Caki2 (cell line): ENCODE data around the gene NTN5. TPM values are rescaled to one million over a fixed set of nuclear protein-coding genes. Genes with fewer than 3 reads are reported as not detected.
"Not testable (repeated sequence)": the region's sequence is repeated elsewhere in the genome, so short reads cannot be mapped to it uniquely, and the experiment has no call there.

ENCODE experiments used
- DNase-seq: peaks from one replicate; pipeline ENCODE4 v3.0.0-alpha.2; 2015; ENCODE audit warnings: low read depth
- in situ Hi-C: cut with HindIII; loops from 2 replicates; pipeline ENCODE4 v1.10.0; 2016; ENCODE audit warnings: low sequenced_read_pairs, low pct_unique_long_range_greater_than_20kb, mixed read lengths
- total RNA-seq: library from RNA; depleted of rRNA; stranded (reverse); fragments of >200 nt; shearing (Covaris generic); gene quantifications from 2 replicates; pipeline ENCODE4 v1.2.3, GENCODE V29; 2014; ENCODE audit warnings: low replicate concordance

The NTN5 gene
- total RNA-seq, 1 experiment from 2014 or later: 1.5 TPM

DNA sequence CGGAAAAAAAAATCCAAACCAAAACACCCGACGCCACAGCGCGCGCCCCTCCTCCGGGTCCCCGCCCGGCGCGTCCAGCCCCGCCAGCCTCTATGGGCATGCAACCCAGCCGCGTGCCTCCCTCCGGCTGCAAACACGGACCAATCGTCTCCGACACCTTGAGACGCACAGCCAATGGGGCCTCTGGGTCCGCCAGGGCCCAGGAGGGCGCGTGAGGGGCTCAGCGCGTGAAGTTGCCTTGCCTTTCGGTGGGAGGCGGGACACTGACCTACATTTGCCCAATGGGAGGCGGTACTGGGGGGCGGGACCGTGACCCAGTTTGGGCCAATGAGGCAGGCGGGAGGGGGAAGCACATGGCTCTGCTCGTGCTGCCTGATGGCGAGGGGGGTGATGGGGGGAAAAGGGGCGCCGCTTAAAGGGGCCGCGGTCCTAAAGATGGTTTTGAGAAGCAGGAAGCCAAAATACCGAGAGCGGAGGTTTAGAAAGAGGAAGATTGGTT is 35.3 kb downstream of the NTN5 start:
- DNase-seq: peak; percentile 100
- in situ Hi-C loops: no loop called here

DNA sequence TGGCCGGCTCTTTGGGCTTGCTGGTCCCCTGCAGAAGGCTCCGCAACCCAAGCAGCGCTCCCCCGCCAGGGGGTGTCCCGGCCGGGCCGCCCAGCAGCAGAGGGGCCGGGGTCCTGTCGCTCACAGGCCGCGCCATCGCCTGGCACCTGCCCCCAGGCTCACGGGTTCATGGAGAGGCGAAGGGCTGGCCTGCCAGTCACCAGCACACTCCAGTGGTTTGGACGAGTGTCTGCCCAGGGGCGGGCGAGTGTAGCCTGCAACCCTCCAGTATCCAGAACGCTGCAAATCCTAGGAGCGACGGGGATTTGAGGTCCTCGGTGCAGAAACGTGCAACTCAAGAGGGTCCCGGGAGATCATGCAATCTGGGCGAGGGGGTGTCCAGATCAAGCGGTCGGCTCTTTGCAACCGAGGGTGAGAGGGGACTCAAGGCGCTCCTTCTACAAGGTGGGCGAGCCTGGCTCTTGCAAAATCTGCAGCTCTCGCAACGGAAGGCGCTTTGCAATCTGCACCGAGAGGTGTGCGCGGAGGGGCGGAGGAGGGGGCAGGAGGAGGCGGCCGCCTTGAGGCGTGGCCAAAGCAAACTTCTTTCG is 35.9 kb downstream of the NTN5 start, which contains the start of gene DBP:
TSS of gene DBP (minus strand) at position 521 of the 590 bp plus-strand sequence. CDS start at position 136, 385 bp downstream.
- in situ Hi-C loops: no loop called here
- DNase-seq: no peak

DNA sequence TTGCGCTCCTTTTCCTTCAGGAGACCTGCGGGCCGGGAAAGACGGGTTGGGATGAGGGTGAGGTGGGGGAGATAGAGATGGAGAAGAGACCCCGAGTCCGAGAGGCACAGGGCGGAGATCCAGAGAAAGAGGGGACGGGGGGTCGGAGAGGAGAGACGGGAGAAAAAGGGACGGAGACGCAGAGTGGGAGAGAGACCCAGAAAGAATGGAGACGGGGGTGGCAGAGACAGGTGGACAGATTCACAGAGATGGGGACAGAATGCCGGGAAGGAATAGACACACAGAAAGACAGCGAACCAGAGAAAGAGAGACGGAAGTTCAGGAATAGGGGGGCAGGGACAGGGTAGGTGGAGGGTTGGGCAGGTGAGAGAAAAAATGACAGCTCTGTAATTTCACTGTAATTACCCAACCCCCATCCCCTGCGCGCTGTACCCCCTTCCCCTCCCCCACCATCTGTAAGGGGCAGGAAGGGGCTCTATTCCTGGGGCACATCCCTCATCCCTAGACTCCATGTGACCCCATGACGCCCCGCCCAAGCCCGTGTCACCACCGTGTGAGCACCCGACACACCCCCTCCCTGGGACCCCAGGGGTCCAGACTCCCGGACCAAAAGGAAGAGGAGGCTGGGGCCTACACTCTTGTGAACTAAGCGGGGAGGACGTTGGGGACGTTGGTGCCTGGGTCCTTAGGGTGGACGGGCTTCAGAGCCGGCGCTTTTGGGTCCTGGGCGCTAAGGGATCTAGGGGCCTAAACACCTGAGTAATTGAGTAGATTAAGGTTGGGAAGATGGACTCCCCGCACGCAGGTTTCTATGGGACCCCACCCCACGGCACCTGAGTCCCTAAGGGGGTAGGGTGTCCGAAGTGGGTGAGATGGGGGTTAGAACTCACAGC is 36.6 kb downstream of the NTN5 start:
- in situ Hi-C loops: no loop called here
- DNase-seq: no peak

DNA sequence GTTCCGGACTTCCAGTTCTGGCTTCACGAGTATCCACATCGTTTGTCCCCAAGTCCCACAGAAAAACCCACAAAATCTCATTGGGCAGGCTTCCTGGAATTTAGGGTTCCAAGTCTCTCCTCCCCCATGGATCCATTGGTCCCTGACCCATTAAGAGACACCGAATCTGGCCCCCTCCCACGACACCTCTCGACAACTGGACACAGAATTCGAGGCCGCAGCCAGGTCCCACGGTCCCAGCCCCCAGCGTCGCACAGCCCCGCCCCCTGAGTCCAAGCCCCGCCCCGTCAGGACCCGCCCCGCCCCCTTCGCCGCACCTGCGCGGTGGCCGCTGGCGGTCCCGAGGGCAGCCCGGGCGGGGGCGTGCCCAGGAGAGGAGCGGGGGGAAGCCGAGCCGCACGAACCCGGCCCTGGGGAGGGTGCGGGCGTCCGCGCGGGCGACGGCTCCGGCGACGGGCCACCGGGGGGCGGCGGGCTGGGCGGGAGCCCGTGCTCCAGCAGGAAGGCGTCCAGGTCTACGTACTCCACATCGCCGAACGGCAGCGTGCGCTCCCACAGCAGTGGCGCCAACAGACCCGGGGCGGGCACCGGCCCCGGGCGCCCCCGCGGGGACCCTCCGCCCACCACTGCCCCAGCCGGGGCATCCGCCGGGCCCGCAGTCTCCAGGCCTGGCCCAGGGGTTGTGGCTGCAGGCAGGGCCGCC is 37.4 kb downstream of the NTN5 start:
- in situ Hi-C loops: no loop called here
- DNase-seq: peak; percentile 72

DNA sequence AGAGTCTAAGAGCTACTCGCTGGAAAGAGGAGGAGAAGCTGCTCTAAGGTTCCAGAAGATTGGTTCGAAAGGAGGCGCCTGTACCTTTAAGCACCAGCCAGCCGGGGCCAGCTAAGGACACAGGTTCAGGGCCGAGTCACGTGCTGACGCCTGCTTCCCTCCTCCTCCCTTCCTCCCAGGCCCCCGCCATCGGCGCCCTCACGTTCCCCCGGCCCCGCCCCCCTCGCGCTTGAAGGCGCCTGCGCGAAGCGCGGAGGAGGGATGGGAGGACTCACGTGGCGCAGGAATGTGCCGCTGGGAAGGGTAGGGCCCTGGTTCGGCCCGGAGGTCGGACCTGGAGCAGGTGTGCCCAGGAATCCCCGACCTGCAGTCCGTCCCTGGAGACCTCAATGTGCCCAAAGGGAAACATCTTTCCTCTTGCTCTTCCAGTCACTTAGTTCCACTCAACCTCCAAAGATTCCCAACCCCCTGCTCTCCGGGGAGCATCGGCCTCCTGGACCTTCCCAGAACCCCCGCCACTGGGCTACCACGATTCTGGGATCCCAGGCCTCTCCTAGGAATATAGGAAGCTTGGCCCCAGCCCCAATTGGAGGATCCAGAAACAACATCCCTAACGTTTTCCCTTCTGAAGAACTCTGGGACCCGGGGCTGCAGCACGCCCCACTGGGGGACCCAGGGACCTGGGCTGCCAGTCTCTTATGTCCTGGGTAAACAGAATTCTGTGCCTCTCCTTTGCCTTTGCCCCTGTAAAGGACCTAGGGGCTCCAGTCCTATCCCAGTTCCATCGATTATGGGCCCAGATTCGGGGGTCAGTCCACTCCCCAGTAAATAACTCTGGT is 38.2 kb downstream of the NTN5 start:
- DNase-seq: peak; percentile 91
- in situ Hi-C loops: no loop called here

DNA sequence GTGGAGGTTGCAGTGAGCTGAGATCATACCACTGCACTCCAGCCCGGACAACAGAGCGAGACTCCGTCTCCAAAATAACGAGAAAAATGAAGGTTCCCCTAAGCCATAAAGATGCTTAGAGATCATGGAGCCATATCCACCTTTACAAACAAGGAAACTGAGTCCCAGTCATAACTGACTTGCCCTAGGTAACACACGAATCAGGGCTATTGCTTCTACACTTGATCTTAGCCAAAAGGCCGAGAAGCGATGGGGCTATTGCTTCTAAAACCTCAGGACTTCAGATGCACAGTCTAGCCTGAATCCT is 38.8 kb downstream of the NTN5 start:
- no peak for DNase-seq
- in situ Hi-C loops: no loop called here

DNA sequence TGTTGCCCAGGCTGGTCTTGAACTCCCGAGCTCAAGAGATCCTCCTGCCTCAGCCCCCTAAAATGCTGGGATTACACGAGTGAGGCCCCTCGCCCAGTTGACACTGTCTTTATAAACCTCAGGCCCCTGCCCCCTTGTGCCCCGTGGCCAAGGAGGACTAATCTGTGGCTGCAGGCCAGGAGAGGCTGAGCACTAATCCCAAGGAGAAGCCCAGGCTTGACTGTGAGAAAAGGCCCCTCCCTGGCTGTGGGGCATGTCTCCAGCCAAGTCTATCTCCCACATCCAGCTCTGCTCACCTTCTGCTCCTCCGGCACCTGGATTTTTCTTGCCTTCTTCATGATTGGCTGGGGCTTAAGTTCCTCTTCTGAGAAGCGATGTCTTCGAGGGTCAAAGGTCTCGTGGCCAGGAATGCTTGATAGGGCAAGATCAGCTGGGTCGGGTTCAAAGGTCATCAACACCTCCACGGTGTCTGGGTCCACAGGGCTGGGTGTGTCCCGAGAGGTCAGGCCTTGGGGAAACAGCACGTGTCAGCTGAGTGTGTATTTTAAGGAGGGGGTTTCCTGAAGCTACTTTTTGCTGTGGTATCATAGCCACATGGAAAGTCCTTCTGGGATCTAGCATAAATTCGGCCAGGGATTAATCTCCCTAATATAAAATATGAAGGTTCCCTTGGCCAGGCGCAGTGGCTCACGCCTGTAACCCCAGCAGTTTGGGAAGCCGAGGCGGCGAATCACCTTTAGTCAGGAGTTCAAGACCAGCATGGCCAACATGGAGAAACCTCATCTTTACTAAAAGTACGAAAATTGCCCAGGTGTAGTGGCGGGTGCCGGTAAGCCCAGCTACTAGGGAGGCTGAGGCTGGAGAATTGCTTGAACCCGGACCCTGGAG is 39.4 kb downstream of the NTN5 start:
- no peak for DNase-seq
- in situ Hi-C loops: no loop called here

DNA sequence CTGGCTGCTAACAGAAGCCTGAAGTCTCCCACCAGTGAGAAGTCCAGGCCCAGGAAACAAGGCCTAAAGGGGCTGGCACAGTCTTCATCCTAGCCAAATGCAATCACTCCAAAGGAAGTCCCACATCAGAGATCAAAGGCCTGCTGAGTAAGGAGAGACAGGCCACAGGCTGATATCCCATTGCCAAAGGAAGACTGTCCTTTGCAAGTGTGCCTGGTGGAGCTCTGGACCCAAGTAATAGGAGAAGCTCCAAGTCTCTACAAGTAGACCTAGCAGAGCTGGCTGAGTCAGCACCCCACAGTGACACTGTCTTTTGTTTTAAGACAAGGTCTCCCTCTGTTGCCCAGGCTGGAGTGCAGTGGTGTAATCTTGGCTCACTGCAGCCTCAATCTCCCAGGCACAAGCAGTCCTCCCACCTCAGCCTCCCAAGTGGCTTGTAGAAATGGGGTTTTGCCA is 40.1 kb downstream of the NTN5 start:
- in situ Hi-C loops: no loop called here
- no peak for DNase-seq

DNA sequence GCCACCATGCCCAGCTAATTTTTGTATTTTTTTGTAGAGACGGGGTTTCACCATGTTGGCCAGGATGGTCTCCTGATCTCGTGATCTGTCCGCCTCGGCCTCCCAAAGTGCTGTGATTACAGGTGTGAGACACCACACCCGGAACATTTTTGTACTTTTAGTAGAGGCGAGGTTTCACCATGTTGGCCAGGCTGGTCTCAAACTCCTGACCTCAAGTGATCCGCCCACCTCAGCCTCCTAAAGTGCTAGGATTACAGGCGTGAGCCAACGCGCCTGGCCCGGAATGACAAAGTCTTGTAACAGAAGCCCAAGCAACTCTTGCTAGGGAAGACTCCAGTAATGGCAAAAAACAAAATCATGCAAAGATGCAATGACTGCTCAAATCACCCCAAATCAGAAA is 40.5 kb downstream of the NTN5 start:
- in situ Hi-C loops, DNase-seq: not testable (repeated sequence)

DNA sequence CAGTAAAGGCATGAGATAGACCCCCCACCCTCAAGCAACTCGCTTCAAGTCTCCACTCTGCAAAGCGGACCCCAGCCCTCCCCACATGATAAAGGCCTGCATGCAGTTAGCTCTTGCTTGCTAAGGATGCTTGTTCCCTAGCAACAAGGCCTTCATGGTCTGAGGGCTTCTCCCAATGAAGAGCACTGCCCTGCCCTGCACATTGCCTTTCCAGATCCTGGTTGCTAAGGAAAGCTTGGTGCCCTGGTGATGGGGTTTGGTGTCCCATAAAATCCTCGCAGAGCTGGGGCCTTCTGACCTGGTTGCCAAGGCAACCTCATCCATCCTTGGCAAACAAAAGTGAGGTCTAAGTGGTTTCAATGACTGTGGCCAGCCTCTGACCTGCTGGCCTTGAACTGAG is 41.6 kb downstream of the NTN5 start:
- DNase-seq: peak; percentile 43
- in situ Hi-C loops: no loop called here

DNA sequence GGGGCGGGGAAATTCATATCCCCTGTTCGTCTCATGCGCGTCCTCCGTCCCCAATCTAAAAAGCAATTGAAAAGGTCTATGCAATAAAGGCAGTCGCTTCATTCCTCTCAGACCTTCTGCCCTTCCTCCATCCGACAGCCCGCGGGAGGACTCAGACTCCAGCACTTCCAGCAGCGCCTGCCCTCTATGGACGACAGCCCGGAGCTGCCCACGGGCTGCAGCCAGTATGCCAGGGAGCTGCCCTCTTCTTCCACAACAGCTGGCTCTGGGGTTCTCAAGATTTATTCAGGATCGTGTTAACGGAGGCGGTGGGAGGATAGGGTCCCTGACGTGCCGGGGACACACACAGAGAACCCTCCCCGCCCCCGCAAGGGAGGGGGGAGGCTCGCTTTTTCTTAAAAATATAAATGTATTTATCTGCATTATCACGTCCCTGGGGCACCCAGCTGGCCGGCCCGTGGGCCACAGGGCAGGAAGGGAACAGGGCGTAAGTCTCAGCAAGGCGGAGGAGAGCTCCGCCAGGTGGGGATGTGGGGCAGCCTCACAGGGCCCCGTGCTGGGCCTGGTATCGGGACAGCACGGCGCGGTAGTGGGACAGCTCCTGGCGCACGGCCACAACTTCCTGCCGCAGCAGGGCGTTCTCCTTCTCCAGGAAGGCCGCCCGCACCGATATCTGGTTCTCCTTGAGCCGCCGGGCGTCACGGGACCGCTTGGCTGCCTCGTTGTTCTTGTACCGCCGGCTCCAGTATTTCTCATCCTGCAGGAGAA is 42.3 kb downstream of the NTN5 start:
- no peak for DNase-seq
- in situ Hi-C loops: no loop called here

DNA sequence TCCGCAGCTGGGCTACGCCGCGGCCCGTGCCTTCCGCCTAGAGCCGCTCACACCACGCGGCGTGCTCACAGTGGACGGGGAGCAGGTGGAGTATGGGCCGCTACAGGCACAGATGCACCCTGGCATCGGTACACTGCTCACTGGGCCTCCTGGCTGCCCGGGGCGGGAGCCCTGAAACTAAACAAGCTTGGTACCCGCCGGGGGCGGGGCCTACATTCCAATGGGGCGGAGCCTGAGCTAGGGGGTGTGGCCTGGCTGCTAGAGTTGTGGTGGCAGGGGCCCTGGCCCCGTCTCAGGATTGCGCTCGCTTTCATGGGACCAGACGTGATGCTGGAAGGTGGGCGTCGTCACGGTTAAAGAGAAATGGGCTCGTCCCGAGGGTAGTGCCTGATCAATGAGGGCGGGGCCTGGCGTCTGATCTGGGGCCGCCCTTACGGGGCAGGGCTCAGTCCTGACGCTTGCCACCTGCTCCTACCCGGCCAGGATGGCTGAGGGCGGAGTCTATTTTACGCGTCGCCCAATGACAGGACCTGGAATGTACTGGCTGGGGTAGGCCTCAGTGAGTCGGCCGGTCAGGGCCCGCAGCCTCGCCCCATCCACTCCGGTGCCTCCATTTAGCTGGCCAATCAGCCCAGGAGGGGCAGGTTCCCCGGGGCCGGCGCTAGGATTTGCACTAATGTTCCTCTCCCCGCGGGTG is 43.1 kb downstream of the NTN5 start:
- no peak for DNase-seq
- in situ Hi-C loops: no loop called here

DNA sequence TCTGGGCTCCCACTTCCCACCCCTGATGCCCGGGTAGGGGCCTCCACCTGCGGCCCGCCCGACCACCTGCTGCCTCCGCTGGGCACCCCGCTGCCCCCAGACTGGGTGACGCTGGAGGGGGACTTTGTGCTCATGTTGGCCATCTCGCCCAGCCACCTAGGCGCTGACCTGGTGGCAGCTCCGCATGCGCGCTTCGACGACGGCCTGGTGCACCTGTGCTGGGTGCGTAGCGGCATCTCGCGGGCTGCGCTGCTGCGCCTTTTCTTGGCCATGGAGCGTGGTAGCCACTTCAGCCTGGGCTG is 43.6 kb downstream of the NTN5 start:
- in situ Hi-C loops: no loop called here
- no peak for DNase-seq

DNA sequence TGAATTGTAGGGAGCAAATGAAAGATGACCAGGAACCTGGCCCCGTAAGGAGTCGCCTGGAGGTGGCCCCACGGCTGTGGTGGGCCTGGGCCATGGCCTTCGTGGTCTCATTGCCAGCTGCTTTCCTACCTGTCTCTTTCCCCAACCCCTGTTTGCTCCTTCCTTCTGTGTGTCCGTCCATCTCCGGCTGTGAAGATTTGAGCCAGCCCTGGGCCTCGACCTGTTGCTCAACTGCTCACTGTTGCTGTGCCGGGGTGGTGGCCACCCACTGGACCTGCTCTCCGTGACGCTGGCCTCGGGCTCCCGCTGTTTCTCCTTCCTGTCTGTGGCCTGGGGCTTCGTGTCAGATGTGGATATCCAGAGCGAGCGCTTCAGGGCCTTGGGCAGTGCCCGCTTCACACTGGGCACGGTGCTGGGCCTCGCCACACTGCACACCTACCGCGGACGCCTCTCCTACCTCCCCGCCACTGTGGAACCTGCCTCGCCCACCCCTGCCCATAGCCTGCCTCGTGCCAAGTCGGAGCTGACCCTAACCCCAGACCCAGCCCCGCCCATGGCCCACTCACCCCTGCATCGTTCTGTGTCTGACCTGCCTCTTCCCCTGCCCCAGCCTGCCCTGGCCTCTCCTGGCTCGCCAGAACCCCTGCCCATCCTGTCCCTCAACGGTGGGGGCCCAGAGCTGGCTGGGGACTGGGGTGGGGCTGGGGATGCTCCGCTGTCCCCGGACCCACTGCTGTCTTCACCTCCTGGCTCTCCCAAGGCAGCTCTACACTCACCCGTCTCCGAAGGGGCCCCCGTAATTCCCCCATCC is 44.1 kb downstream of the NTN5 start:
- in situ Hi-C loops: no loop called here
- no peak for DNase-seq

DNA sequence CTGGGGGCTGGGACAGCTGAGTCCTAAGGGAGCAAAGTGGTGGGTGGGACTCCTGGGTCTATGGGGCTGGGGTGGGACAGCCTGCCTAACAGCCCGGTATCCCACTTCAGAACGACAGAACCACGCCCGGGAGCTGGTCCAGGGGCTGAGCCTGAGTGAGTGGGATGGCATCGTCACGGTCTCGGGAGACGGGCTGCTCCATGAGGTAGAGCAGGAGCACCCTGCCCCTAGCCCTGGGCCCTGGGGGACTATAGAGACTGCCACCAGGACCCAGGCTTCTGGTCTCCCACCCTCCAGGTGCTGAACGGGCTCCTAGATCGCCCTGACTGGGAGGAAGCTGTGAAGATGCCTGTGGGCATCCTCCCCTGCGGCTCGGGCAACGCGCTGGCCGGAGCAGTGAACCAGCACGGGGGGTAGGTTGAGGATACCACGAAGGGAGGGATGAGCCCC is 44.9 kb downstream of the NTN5 start:
- in situ Hi-C loops: no loop called here
- no peak for DNase-seq
